ENCODE data around the gene ZDHHC9.

DNA sequence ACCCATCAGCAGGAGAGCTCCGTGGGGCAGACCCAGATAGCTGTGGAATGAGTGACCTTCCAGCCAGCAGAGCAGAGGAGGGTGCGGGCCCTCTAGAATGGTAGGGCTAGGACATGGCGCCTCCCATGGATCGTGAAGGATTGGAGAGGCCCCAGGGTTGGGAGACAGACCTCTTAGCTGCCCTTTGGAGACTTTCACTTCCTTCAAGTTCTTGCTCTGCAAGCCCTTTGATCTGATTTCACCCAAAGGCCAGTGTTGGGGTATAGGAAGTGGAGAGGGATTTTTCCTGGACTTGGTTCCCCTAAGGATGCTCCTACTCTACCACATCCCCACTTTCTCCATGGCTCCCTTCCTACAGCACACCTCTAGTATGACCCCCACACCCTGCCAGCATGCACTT is 61.0 kb downstream of the ZDHHC9 start:
- TF ChIP-seq, protein P1, sequence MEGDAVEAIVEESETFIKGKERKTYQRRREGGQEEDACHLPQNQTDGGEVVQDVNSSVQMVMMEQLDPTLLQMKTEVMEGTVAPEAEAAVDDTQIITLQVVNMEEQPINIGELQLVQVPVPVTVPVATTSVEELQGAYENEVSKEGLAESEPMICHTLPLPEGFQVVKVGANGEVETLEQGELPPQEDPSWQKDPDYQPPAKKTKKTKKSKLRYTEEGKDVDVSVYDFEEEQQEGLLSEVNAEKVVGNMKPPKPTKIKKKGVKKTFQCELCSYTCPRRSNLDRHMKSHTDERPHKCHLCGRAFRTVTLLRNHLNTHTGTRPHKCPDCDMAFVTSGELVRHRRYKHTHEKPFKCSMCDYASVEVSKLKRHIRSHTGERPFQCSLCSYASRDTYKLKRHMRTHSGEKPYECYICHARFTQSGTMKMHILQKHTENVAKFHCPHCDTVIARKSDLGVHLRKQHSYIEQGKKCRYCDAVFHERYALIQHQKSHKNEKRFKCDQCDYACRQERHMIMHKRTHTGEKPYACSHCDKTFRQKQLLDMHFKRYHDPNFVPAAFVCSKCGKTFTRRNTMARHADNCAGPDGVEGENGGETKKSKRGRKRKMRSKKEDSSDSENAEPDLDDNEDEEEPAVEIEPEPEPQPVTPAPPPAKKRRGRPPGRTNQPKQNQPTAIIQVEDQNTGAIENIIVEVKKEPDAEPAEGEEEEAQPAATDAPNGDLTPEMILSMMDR (IDR thresholded peaks at IDR 0.05; ENCODE audit: insufficient read depth, low read depth, low read length), result no peak
- TF ChIP-seq EZH2 (IDR thresholded peaks at IDR 0.05; ENCODE audit: insufficient read depth, low read length), result no peak

Data from astrocyte (in vitro differentiated cells and primary cell).